GM18502 (cell line): ENCODE results near the gene MAB21L3.

Experiments
- ATAC-seq: cut with Tn5 transposase; IDR thresholded peaks from one replicate; pipeline ENCODE4 v1.9.1; 2021; ENCODE audit warnings: mild to moderate bottlenecking; ENCODE audit not compliant: unreplicated experiment, poor library complexity

The MAB21L3 gene

GRCh38 chr1:116110567-116111523, at the start of gene MAB21L3:
Gene MAB21L3 (plus strand): TSS chr1:116111399. CDS start chr1:116112616, 1,217 bp downstream.
- peak; percentile 55 for ATAC-seq

DNA sequence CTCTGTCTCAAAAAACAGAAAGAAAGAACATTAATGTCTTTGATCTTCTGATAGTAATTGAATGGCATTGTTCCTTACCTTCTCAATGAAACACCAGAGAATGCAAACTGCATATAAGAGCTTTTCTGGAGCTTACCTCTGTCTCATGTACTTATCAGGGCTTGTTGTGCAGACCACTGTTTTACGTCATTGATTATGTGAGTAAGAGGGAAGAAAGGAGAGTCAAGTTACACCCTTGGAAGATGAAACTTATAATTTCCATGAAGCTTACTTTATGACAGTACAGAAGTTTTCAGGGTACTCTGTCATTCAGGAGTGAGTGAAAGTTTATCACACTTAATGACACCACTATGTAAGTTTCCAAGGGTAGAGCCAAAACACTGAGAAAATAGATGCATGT, 49.0 kb upstream of the MAB21L3 start:
- ATAC-seq, result no peak

GRCh38 chr1:116064616-116065015, 46.6 kb upstream of the MAB21L3 start:
- ATAC-seq, result no peak

- no peak for ATAC-seq
Measured at GRCh38 chr1:116066868-116067565, 44.2 kb upstream of the MAB21L3 start.

GRCh38 chr1:116067566-116067890, 43.7 kb upstream of the MAB21L3 start:
- no peak for ATAC-seq

DNA sequence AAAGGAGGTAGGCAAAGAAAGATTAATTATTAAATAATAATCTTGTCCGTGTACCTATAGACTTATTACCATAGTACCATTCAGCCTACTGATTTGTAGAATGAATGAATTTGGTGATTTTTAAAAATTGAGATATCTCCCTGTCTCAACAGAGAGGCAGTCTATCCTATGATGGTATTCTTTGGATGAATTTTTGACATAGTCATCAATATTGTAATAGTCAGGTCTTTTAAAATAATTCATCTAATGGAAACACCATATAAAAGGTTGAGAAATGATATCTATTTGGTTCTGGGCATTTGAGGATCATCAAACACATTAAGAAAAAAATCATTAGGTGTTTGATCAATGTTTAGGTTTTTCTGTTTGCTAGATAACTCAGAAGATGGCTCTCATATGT, 35.6 kb upstream of the MAB21L3 start:
- no peak for ATAC-seq

- ATAC-seq, result no peak
Measured at GRCh38 chr1:116075990-116076389, 35.2 kb upstream of the MAB21L3 start.

- ATAC-seq, result no peak
Measured at GRCh38 chr1:116076831-116077230, 34.4 kb upstream of the MAB21L3 start.

DNA sequence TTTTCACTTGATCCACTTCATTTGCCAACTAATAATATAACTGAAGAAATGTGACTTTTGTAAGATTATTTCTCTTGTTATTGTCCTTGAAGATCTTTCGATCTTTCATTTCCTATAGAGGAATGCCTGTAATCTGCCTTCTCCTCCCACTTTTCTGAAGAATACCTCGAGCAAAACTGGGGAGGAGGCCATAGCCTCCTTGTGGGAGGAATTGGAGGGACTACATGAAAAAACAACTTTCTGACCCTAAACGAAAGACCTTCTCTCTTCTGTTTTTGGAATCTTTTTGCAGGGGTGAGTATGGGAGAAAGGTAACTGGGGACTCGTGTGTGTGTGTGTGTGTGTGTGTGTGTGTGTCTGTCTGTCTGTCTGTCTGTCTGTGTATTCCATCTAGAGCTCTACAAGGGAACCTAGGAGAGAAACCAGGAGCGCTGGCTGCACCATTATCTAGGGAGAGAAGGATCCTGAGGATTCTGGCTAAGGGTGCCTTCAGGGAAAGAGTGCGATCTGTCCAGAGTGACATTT, 32.4 kb upstream of the MAB21L3 start:
- no peak for ATAC-seq

DNA sequence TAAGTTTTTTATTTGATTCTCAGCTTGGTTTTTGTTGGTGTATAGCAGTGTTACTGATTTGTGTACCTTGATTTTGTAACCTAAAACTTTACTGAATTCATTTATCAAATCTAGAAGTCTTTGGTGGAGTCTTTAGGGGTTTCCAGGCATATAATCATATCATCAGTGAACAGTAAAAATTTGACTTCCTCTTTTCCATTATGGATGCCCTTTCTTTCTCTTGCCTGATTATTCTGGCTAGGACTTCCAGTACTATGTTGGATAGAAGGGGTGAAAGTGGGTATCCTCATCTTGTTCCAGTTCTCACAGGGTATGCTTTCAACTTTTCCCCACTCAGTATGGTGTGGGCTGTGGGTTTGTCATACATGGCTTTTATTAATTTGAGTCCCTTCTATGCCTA, 23.6 kb upstream of the MAB21L3 start:
- ATAC-seq, result no peak

- no peak for ATAC-seq
Measured at GRCh38 chr1:116089870-116090269, 21.3 kb upstream of the MAB21L3 start.

GRCh38 chr1:116091083-116091482, 20.1 kb upstream of the MAB21L3 start:
- ATAC-seq, result no peak

GRCh38 chr1:116092752-116093489, 18.3 kb upstream of the MAB21L3 start:
- no peak for ATAC-seq

DNA sequence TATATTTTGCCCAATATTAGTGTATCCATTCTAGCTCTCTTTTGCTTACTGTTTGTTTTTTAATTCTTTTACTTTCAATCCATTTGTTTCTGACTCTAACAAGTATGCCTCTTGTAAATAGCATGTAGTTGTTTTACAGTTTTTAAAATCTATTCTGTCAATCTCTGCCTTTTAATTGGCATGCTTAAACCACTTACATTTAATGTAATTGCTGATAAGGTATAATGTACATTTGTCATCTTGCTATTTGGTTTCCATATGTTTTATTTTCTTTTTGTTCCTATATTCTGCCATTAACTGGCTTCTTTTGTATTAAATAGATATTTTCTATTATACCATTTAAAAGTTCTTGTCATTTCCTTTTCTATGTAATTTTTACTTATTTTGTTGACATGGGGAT, 16.2 kb upstream of the MAB21L3 start:
- no peak for ATAC-seq

- no peak for ATAC-seq
Measured at GRCh38 chr1:116096013-116096618, 15.1 kb upstream of the MAB21L3 start.

GRCh38 chr1:116097626-116098025, 13.6 kb upstream of the MAB21L3 start:
- ATAC-seq, result no peak

GRCh38 chr1:116099379-116099778, 11.8 kb upstream of the MAB21L3 start:
- no peak for ATAC-seq

GRCh38 chr1:116099919-116100318, 11.3 kb upstream of the MAB21L3 start:
- no peak for ATAC-seq

DNA sequence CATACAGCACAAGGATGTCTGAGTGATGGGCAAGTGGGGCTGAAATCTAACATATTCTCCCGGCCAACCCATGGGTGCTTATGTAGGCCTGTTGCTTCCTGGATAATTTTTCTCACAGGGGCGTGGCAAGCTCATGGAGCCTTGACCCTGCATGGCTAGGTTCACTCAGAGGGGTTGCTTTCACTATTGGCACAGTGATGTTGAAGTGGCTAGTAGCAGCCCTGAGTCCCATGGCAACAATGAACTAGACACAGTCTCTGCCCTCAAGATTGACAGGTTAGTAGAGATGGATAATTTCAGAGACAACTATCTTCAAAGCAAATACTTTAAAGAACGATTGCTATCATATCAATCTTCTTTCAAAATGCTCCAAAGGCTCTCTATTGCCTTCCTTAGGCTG, 6.5 kb upstream of the MAB21L3 start:
- no peak for ATAC-seq

- ATAC-seq, result no peak
Measured at GRCh38 chr1:116105996-116106395, 5.2 kb upstream of the MAB21L3 start.
